Effector CD8-positive, alpha-beta T cell (primary cell): ENCODE results near the gene TENT5C.

Experiments used
- DNase-seq: peaks from one replicate; lab custom pipeline; 2025; lab: John Stamatoyannopoulos, UW

TENT5C gene

GRCh38 chr1:117635805-117636204 lies 30.0 kb downstream of the TENT5C start:
- no peak for DNase-seq

GRCh38 chr1:117636637-117637425 lies 31.0 kb downstream of the TENT5C start:
- no peak for DNase-seq

GRCh38 chr1:117638141-117638540 lies 32.3 kb downstream of the TENT5C start:
- no peak for DNase-seq

- DNase-seq = no peak
Measured at GRCh38 chr1:117638759-117639158, 32.9 kb downstream of the TENT5C start.

- DNase-seq = no peak
Measured at GRCh38 chr1:117639741-117640140, 33.9 kb downstream of the TENT5C start.

- no peak for DNase-seq
Measured at GRCh38 chr1:117641536-117641935, 35.7 kb downstream of the TENT5C start.

GRCh38 chr1:117642963-117643362 lies 37.1 kb downstream of the TENT5C start:
- DNase-seq = no peak

- DNase-seq = no peak
Measured at GRCh38 chr1:117643601-117644000, 37.8 kb downstream of the TENT5C start.

- DNase-seq = no peak
Measured at GRCh38 chr1:117644696-117645311, 39.0 kb downstream of the TENT5C start.

GRCh38 chr1:117645343-117645742 lies 39.5 kb downstream of the TENT5C start:
- no peak for DNase-seq

- DNase-seq = no peak
Measured at GRCh38 chr1:117646007-117646811, 40.4 kb downstream of the TENT5C start.

GRCh38 chr1:117646956-117647355 lies 41.1 kb downstream of the TENT5C start:
- DNase-seq = no peak

GRCh38 chr1:117648015-117648414 lies 42.2 kb downstream of the TENT5C start:
- DNase-seq = no peak

- no peak for DNase-seq
Measured at GRCh38 chr1:117650840-117651568, 45.2 kb downstream of the TENT5C start.

- DNase-seq = no peak
Measured at GRCh38 chr1:117651616-117652015, 45.8 kb downstream of the TENT5C start.

GRCh38 chr1:117652421-117652820 lies 46.6 kb downstream of the TENT5C start:
- no peak for DNase-seq

- DNase-seq = no peak
Measured at GRCh38 chr1:117653195-117653594, 47.3 kb downstream of the TENT5C start.

- DNase-seq = no peak
Measured at GRCh38 chr1:117653732-117654492, 48.1 kb downstream of the TENT5C start.

GRCh38 chr1:117654493-117655219 lies 48.8 kb downstream of the TENT5C start:
- DNase-seq = no peak

- no peak for DNase-seq
Measured at GRCh38 chr1:117655220-117655577, 49.4 kb downstream of the TENT5C start.

GRCh38 chr1:117656202-117656641 lies 50.4 kb downstream of the TENT5C start:
- DNase-seq = peak; percentile 54
